Measurements from ENCODE around the gene PODNL1. TPM values are rescaled to one million over a fixed set of nuclear protein-coding genes. Genes with fewer than 3 reads are reported as not detected.

The PODNL1 gene
- total and polyA plus RNA-seq, 2 experiments from 2014 or later, result 0.24 TPM; not detected in 1

- no peak overlapping the region for H2AFZ ChIP-seq
- peaks cover 10% of the 10 kb centered on the region; the same call in 1 of the 2 replicates for H3K27me3 ChIP-seq (ENCODE audit: insufficient read depth)
- ATAC-seq, result no peak
- H3K36me3 ChIP-seq (ENCODE audit: insufficient read depth), result peaks cover under 1% of the 10 kb centered on the region; the same call in 1 of the 2 replicates
- Mint-ChIP-seq H3K4me1 (peaks cover 5% of the 10 kb centered on the region; the same call in 2 of the 3 replicates), H3K27ac (no peak overlapping the region), H3K9me3 (peaks cover 4% of the 10 kb centered on the region; the same call in 2 of the 3 replicates), H3K27me3 (ENCODE audit: insufficient read depth, low read depth, poor library complexity) (peaks cover 25% of the 10 kb centered on the region), H3K36me3 (ENCODE audit: low read depth) (peaks cover 23% of the 10 kb centered on the region), H3K4me3 (no peak overlapping the region)
- no peak overlapping the region for H3K27ac ChIP-seq (ENCODE audit: low read depth)
- no peak for TF ChIP-seq ETS1 (IDR thresholded peaks at IDR 0.05)
- TF ChIP-seq NANOG (IDR thresholded peaks at IDR 0.05; ENCODE audit: borderline replicate concordance), result no peak
- no peak for TF ChIP-seq REST (IDR thresholded peaks at IDR 0.05; ENCODE audit: unreplicated experiment)
- TF ChIP-seq CREB1 (CRISPR knock-in tag; IDR thresholded peaks at IDR 0.05; ENCODE audit: low read depth), result no peak
- TF ChIP-seq CTCF (conservative IDR thresholded peaks at IDR 0.05; ENCODE audit: low read depth in 2 of 2), result no peak
- TF ChIP-seq ZNF331 (CRISPR knock-in tag; IDR thresholded peaks at IDR 0.05; ENCODE audit: low read depth), result no peak
- no peak for TF ChIP-seq JUNB (IDR thresholded peaks at IDR 0.05; ENCODE audit: unreplicated experiment)
- no peak for TF ChIP-seq ZNF462 (CRISPR knock-in tag; IDR thresholded peaks at IDR 0.05)
- TF ChIP-seq POLR2AphosphoS5 (IDR thresholded peaks at IDR 0.05; ENCODE audit: low read depth), result no peak
- no peak for TF ChIP-seq STAT1 (IDR thresholded peaks at IDR 0.05; ENCODE audit: unreplicated experiment)
- no peak for TF ChIP-seq ZNF114 (CRISPR knock-in tag; IDR thresholded peaks at IDR 0.05)
- no peak for DNase-seq (ENCODE audit: low spot score)
- no peaks in the 10 kb centered on the region for H4K20me1 ChIP-seq (replicated peaks; ENCODE audit: insufficient read depth)
- no peak overlapping the region for H3K4me2 ChIP-seq
- H3K9me2 ChIP-seq (ENCODE audit: insufficient read depth), result no peaks in the 10 kb centered on the region
- H3K79me2 ChIP-seq (replicated peaks; ENCODE audit: insufficient read depth), result peaks cover 4% of the 10 kb centered on the region; the same call in 1 of the 2 replicates
- H3K4me3 ChIP-seq, result no peak overlapping the region
- 0 out of 2 replicates have a peak, but pooled peaks cover 5% of the 10 kb centered on the region for H3K4me1 ChIP-seq (ENCODE audit: insufficient read depth)
- H3F3A ChIP-seq (replicated peaks; ENCODE audit: low read depth), result no peaks in the 10 kb centered on the region
Measured at GRCh38 chr19:13909430-13909829, 28.8 kb downstream of the PODNL1 start.
